ENCODE measurements around the gene TYK2.

DNA sequence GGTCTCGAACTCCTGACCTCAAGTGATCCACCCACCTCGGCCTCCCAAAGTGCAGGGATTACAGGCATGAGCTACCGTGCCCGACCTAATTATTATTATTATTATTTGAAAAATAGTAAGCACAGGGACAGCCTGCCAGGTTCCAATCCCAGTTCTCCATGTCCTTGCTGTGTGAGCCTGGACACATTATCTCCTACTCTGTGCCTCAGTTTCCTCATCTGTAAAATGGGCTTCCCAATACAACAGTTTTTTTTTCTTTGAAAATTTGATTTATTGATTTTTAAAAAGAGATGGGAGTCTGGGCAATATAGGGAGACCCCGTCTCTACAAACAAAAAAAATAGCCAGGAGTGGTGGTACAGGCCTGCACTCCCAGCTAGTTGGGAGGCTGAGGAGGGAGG, 74.0 kb downstream of the TYK2 start:
- TF ChIP-seq, protein P1, sequence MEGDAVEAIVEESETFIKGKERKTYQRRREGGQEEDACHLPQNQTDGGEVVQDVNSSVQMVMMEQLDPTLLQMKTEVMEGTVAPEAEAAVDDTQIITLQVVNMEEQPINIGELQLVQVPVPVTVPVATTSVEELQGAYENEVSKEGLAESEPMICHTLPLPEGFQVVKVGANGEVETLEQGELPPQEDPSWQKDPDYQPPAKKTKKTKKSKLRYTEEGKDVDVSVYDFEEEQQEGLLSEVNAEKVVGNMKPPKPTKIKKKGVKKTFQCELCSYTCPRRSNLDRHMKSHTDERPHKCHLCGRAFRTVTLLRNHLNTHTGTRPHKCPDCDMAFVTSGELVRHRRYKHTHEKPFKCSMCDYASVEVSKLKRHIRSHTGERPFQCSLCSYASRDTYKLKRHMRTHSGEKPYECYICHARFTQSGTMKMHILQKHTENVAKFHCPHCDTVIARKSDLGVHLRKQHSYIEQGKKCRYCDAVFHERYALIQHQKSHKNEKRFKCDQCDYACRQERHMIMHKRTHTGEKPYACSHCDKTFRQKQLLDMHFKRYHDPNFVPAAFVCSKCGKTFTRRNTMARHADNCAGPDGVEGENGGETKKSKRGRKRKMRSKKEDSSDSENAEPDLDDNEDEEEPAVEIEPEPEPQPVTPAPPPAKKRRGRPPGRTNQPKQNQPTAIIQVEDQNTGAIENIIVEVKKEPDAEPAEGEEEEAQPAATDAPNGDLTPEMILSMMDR (IDR thresholded peaks at IDR 0.05): no peak
- TF ChIP-seq, protein P2, sequence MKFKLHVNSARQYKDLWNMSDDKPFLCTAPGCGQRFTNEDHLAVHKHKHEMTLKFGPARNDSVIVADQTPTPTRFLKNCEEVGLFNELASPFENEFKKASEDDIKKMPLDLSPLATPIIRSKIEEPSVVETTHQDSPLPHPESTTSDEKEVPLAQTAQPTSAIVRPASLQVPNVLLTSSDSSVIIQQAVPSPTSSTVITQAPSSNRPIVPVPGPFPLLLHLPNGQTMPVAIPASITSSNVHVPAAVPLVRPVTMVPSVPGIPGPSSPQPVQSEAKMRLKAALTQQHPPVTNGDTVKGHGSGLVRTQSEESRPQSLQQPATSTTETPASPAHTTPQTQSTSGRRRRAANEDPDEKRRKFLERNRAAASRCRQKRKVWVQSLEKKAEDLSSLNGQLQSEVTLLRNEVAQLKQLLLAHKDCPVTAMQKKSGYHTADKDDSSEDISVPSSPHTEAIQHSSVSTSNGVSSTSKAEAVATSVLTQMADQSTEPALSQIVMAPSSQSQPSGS (CRISPR knock-in tag; IDR thresholded peaks at IDR 0.05; ENCODE audit: borderline replicate concordance, low read depth): no peak
- TF ChIP-seq, protein P3, sequence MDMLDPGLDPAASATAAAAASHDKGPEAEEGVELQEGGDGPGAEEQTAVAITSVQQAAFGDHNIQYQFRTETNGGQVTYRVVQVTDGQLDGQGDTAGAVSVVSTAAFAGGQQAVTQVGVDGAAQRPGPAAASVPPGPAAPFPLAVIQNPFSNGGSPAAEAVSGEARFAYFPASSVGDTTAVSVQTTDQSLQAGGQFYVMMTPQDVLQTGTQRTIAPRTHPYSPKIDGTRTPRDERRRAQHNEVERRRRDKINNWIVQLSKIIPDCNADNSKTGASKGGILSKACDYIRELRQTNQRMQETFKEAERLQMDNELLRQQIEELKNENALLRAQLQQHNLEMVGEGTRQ (CRISPR knock-in tag; IDR thresholded peaks at IDR 0.05): no peak
